Measurements from ENCODE around the gene GRIK1. TPM values are rescaled to one million over a fixed set of nuclear protein-coding genes. Genes with fewer than 3 reads are reported as not detected.
A peak's percentile ranks its signal among the peaks of the same experiment; 100 is the strongest.

GRIK1 gene
- total RNA-seq, 1 experiment from 2014 or later = not detected

DNA sequence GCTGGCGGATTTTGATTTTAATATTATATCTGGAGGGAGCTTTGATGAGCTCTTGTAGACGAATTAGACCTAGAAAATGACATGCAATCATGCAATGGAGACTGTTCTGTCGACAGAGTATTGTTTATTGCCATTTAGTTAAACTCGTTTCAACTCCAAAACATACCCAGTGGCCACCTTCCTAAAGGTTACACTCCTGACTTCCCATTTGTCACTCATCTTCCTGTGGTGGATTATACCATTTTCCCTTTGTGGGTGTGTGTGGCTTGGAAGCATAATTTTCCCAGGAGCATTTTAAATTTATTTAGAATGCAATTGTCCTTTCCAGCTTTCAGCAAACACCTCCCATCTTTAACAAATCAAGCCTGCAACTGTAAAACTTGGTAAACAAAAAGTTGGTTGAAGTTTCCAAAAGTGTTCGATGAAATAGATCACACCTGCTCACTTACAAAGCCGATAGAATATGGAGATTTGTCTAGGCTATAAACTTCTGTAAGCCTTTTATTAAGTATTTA lies 266.6 kb downstream of the GRIK1 start:
- DNase-seq (ENCODE audit: low read depth) = no peak

DNA sequence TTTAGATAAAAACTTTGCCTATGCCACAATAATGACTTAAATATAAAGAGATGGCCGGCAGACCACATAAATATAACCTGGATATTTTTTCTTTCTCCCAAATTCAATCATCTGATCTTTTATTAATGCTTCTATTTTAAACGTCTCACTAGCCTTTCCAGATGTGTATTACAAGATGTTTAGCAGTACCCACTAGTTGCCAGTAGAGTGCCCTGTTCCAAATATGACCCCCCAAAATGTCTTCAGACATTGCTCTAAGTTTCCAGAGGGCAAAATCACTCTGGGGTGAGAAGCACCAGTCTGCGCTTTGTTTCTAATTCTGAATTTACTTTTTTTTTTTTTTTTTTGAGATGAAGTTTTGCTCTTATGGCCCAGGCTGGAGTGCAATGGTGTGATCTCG lies 268.1 kb downstream of the GRIK1 start:
- no peak for DNase-seq (ENCODE audit: low read depth)

DNA sequence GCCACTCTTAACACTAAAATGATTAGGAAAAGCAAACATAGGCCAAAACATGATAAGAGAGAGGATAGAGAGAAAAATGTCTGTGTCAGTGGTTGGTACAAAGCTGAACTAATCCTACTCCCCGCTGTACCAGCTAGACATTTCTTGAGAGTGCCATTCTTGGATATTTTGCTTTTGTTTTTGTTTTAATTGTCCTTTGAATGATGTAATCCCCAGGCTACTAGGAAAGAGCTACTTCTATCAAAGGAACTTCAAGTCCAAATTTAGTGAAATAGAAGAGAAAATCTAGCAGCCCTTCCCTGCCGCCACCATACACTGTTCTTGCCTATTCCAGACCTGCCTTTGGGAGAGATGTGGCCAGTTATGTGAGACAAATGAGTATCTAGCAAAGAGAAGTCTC lies 269.6 kb downstream of the GRIK1 start:
- DNase-seq (ENCODE audit: low read depth) = no peak

DNA sequence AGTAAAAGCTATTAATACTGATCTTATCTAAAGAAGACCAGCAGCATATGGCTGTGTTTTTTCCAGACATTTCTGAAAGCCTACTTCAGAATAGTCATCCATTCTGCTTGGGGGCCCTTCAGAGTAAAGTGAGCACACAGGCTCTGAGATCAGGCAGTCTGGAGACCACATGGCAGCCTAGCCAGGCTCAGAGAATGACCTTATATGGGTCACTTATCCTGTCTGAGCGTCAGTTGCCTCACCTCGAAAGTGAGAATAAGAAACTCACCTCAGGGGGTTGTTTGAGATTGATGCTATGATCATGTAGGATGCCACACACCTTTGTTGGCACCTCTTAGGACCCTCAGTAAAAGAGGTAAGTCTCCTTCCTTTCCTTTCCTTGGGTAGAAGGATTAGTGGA lies 270.4 kb downstream of the GRIK1 start:
- DNase-seq (ENCODE audit: low read depth) = no peak

- peak; percentile 1 for DNase-seq (ENCODE audit: low read depth)
These were observed 272.1 kb downstream of the GRIK1 start for GRCh38 chr21:29667651-29668050.

GRCh38 chr21:29664615-29665014 lies 275.2 kb downstream of the GRIK1 start:
- no peak for DNase-seq (ENCODE audit: low read depth)

DNA sequence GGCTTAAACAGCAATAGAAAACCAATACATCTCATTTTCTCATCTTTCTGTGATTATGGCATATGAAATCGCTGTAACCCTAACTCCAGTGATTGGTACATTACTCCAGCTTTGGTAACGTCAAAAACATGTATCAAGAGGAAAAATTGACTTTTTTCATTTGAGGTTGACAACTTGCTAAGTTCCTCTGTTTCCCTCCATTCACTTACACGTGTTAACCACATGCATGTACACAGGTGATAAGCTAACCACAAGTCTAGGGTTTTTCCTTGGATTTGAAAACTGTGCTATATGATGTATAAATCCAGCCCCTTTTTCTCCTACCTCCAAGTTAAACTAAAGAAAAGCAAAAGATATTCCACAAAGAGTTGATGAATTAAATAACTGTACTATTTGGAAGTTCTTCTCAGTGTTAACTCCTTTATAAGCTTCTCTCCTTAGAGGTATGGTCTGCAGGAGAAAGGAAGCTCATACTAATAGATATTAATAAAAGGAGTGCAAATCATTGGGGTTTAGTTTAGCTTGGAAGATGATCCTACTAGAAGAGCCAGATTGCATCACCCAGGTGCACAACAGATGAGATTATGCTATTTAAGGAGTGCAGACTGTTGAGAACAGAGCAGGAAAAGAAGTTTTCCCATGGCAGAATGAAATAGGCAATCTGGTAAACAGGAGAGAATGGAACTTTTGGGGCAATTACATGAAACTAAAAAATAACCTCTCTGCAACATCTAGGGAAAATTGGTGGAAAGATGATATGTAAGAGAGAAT lies 277.9 kb downstream of the GRIK1 start:
- no peak for DNase-seq (ENCODE audit: low read depth)

DNA sequence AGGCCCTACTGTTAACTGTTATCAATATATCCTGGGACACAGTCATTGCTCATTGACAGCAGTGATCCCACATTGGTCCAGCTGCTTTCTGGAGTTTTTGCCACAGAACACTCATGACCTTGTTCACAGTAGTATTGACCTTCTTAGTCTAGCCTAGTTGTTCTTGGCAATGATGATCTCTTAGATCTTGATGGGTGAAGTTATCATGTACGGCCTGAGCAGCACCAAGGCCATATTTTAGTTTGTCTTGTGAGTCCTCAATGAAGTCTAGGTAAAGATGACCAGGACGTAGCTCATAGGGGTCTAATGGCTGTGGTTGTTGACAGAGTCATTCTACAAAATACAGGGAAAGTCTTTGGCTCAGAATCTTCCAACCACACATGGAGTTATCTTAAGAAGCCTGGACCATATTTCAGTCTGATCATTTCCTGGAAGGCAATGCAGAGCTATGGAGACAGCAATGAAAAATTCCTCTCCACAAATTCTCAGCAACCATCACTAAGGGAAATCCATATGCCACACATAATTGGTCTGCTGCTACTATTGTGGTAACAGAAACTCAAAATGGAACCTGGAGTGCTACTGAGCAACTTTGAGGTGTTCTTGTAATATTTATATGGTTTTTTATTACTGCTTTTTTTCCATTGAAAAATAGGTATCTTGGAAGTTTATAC lies 279.6 kb downstream of the GRIK1 start:
- no peak for DNase-seq (ENCODE audit: low read depth)

GRCh38 chr21:29658934-29659203 lies 280.9 kb downstream of the GRIK1 start:
- DNase-seq (ENCODE audit: low read depth) = no peak

- no peak for DNase-seq (ENCODE audit: low read depth)
These were observed 281.4 kb downstream of the GRIK1 start for GRCh38 chr21:29658177-29658933.

GRCh38 chr21:29657240-29657989 lies 282.4 kb downstream of the GRIK1 start:
- no peak for DNase-seq (ENCODE audit: low read depth)

DNA sequence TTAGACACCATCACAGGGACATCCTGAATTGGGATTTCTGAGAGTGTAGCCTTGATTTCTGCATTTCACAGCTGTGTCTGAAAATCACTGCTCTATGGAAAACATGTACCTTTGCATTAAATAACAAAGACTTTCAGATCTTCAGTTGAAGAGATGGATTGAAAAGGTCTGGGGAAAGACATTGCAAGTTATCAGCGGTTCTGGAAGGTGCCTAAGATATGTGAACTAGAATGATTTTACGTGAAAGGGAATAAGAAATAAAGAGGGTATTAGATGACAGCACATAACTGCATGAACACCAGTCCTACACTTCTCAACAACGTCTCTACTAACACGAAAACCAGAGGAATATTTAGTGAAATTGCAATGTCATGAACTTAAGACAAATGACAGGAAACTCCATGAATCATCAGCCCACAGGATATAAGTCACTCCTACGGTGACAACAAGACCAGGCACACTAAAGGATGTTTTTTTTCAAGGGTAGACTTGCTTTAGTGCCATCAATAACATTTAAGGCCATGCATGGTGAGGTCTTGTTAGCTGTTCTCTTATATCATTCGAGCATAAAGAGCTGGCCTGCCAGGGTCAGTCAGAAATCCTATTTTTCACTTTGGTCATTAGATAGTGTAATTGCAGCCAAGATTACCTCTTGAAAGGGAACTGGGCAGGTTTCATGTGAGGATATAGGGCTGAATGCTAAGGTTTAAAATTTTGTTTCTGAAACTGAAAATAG lies 283.1 kb downstream of the GRIK1 start:
- peak; percentile 91 for DNase-seq (ENCODE audit: low read depth)

DNA sequence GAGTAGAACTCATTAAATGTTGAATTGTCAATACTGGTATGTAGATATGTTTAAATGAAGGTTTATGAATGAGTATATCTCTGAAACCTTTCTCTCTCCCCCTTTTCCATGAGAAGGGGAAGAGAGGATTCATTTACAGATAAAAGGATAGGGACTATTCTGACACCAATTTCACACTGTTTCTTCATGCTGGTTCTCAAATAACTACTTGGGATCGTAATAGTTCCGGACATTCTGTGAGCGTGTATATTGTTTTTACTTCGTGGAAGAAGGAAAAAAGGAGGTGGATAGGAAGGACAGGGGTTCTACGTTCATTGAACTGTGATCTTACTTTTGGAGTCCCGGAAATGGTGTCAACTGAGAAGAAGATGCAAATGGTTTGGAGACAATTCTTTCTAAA lies 284.2 kb downstream of the GRIK1 start:
- no peak for DNase-seq (ENCODE audit: low read depth)

- DNase-seq (ENCODE audit: low read depth) = no peak
These were observed 284.9 kb downstream of the GRIK1 start for GRCh38 chr21:29654855-29655254.

GRCh38 chr21:29654203-29654602 lies 285.6 kb downstream of the GRIK1 start:
- no peak for DNase-seq (ENCODE audit: low read depth)

DNA sequence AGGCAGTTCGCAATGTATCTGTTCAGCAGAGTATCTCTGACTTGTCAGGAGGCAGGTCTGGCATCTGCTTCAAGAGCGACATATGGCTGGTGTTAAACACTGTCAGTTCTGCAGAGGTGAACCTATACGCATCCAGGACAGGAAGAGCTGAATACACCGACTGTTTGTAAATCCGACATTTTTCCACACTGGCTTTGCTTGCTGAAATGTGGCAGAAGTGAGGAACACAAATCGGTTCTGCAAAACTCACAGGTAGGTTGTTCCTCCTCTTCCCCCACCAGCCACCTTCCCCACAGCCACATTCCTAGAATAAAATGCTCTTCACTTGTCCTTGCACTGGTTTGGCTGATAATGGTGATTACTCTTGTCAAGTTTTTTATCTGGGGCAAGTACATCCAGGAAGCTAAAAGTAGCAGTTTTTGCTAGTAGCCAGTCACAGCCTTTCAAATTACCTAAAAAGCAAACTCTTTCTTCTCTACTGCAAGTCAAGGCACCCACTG lies 289.2 kb downstream of the GRIK1 start:
- DNase-seq (ENCODE audit: low read depth) = no peak

DNA sequence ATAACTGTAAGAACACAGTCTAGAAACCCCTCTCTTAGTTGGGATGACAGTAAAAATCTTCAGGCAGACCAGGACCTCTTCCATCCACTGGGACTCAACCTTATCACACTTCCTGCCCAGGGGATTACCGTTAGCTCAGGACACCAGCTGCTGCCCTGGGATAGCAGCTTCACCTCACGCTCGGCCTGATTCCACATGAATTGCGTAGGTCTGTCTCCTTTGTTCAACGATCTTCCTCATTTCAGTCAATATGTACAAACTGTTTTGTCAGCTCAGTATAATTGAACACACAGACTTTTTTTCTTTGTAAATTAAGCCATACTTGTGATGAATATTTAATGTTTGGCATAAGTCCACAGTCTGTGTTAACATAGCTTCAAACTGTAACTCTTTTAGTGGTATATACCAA lies 290.4 kb downstream of the GRIK1 start:
- no peak for DNase-seq (ENCODE audit: low read depth)

DNA sequence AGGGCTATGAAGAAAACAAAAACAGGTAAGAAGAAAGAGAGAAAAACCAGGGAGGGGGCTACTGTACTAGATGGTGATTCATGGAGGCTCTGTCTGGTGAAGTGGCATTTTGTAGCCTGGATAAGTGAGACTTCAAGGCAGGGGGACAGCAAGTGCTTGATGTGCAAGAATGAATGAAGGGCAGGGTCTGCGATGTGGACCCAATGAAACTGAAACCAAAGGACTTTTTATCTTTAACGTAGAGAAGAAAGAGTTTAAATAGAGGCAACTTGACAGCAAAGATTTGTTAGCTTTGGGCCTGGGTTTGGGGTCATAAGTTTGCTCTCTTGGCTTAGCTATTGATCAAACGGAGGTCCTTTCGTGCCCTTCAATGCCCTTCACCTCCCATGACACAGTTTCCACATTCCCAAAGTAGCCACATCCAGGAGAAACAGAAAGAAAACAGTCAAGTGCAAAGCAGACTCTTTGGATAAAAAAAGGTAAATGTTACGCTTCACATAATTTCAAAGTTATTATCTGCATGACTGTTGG lies 291.0 kb downstream of the GRIK1 start:
- no peak for DNase-seq (ENCODE audit: low read depth)

GRCh38 chr21:29647353-29647781 lies 292.4 kb downstream of the GRIK1 start:
- DNase-seq (ENCODE audit: low read depth) = peak; percentile 35

DNA sequence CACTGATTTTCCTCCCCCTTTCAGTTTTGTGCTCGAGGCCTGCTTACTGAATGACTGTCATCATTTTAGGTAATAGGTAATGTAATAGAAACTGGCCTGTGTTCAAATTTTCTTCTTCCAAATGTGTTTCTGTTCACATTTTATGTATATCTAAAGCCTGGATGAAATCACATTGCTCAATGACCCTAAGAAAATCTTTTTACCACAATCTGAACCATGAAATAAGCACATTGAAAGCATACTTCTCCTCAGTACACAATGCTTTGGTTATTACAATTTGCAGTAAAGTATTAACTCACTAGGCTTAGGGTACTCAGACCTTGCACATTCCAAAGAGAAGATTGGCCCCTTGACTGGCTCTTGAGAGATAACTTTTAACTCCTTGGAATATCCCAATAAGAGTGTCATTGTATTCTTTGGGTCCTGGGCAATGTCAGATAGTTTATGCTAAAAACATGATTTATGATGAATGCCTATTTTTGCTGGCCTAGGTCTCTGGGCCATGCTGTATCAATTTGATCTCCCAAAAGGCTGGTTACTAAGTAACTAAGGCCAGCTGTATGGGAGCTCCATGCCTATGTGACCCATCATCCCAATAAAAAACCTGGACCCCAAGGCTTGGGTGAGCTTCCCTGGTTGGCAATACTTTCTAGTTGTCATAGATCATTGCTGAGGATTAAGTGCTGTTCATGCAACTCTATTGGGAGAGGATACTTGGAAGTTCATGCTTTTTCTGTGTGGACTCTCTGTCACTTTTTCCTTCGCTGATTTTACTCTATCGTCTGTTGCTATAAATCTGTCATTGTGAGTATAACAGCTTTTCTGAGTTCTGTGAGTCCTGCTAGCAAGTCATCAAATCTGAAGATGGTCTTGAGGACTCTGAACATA lies 293.9 kb downstream of the GRIK1 start:
- no peak for DNase-seq (ENCODE audit: low read depth)

Measured in RPMI7951 (cell line).